Stimulated activated CD8-positive, alpha-beta memory T cell treated with anti-CD3 and anti-CD28 coated beads, Interleukin-15, amount 100 ng/mL, for 48 hours (primary cell): ENCODE measurements around the gene HDGFL3.
"Not testable (repeated sequence)": the region's sequence is repeated elsewhere in the genome, so short reads cannot be mapped to it uniquely, and the experiment has no call there.

Experiments used
- DNase-seq, 2 donors: peaks; one replicate each; pipeline ENCODE4 v3.0.0-alpha.2; 2020; ENCODE audit warnings: low read depth in 2 of 2

HDGFL3 gene

DNA sequence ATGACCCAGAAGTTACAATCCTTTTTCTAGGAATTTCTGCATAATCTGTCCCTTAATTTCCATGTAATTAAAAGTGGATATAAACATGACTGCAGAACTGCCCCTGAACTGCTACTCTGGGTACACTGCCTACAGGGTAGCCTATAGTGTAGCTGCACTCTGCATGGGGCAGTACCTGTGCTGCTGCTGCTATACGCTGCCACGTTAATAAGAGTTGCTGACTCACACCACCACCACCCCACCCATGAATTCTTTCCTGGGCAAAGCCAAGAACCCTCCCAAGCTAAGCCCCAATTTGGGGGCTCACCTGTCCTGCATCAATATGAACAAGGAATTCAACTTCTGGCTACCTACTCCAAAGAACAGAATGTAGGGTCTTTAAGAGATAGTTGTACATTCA lies 13.9 kb downstream of the HDGFL3 start:
- no peak for DNase-seq

DNA sequence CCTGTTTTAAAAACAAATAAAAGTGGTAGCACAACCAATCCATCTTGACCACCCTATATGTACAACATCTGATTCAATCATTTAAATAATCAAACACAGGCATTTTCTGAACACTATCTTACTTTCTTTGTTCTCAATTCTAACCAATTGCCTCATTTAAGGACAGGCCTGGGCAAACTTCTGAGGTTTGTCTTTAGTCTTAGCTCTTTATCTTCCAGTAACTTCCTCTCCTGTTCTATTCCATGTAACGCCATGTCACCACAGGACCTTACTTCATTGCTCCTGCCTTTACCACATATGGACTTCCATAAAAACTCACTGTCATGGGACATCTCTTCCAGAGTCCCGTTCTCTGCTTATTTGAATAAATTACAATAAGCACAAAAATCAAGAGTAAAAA lies 14.9 kb downstream of the HDGFL3 start:
- DNase-seq = no peak

DNA sequence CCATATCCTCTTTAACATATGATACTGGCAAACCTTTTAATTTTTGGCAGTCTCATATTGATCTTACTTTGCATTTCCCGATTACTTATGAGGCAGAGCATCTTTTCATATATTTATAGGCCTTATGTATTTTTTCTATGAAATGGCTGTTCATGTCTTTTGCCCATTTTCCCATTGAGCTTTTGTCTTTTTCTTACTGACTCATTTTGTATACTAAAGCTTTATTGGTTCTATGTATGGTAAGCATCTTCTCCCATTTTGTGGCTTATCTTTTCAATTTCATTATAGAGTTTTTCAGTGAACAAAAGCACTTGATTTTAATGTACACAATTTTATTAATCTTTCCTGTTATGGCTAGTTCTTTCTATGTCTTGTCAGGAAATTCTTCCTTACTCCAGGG lies 17.2 kb downstream of the HDGFL3 start:
- DNase-seq = no peak

DNA sequence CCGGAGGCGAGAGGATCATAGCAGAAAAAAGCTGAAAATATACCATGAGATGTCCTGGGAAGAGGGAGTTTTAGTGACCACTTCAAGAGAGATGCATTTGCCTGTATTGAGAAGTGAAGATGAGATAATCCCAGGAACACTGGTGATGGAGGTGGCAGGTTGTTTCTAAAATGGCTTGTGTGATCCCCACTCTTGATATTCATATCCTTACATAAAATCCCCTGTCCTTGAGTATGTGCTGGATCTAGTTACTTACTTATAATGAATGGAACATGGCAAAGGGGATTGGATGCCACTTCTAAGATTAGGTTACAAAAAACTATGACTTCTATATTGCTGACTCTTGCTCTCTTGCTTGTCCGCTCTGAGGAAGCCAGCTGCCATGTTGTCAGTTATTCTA lies 22.1 kb downstream of the HDGFL3 start:
- DNase-seq = no peak

DNA sequence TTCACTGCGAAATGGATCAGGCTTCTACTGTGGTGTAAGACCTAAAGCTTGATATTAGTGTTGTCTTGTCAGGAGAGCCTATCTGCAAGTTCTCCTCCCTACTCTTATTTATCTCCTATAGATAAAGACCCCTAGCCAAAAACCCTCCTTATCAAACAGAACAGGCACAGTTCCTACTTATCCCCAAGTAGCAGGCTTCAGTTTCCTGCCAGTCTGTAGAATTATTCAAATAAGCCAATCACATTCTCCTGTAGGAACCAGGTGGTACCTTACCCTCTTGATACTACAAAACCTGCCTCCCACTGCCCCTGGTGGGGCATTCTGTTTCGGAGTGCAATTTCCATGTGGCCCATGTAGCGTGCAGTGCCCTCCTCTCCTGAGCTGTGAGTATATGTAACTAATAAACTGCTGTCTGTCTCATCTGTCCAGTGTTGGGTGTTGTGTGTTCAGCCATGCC lies 28.7 kb downstream of the HDGFL3 start:
- no peak for DNase-seq

DNA sequence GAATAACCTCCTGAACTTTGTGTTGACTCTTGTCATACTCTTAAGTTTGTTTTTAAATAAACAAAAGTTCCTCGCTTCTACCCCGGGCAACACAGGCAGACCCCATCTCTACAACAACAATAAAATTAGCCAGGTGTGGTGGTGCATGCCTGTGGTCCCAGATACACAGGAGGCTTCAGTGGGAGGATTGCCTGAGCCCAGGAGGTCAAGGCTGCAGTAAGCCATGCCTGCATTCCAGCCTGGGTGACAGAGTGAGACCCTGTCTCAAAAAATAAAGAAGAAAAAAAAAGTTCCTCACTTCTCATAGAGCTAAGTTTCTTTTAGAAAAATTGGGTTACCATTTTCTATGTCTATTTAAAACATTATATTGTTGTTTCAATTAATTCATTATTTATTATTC lies 29.2 kb downstream of the HDGFL3 start:
- no peak for DNase-seq

DNA sequence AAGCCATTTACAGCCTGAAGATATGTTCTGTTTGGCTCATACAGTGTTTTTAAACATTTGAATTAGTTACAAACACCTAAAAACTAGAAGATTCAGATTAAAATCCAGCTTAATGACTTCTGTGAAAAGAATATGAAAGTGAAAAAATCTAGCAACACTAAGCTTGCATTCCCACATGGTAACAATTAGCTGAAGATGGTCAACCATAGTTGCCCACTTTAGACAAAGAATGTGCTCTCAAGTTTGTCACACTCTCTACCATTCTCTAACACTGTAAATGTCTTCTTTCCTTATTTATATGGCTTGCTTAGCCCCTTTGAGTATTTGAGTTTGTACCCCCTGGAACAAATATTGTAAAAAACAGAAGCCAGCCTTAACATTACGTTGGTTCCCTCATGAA lies 32.7 kb downstream of the HDGFL3 start:
- DNase-seq = no peak

DNA sequence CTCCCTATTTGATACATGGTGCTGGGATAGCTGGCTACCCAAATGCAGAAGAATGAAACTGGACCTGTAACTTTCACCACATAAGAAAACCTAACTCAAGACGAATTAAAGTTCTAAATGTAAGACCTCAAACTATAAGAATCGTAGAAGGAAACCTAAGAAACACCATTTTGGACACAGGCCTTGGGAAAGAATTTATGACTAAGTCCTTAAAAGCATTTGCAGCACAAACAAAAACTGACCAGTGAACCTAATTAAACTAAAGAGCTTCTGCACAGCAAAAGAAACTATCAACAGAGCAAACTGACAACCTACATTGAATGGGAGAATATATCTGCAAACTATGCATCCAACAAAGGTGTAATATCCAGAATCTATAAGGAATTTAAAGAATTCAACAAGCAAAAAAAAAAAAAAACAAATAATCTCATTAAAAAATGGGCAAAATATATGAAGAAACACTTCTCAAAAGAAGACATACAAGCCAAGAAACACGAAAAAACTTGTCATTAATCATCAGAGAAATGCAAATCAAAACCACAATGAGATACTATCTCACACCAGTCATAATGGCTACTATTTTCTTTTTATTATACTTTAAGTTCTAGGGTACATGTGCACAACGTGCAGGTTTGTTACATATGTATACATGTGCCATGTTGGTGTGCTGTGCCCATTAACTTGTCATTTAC lies 37.0 kb downstream of the HDGFL3 start:
- no peak for DNase-seq

DNA sequence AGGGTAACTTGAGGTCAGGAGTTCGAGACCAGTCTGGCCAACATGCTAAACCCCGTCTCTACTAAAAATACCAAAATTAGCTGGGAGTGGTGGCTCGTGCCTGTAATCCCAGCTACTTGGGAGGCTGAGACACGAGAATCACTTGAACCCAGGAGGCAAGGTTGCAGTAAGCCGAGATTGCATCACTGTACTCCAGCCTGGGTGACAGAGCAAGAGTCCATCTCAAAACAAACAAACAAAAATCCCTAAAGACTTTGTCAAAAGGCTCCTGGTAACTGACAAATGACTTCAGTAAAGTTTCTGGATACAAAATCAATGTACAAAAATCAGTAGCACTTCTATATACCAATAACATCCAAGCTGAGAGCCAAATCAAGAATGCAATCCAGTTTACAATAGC lies 38.0 kb downstream of the HDGFL3 start:
- DNase-seq = not testable (repeated sequence)

DNA sequence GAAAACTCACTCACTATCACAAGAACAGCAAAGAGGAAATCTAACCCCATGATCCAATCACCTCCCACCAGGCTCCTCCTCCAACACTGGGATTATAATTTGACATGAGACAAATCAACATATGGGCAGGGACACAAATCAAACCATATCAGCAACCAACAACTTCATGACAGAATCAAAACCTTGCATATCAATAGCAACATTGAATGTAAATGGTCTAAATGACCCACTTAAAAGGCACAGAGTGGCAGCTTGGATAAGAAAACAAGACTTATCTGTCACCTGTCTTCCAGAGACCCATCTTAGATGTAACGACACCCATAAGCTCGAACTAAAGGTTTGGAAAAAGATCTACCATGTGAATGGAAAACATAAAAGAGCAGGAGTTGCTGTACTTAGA lies 40.8 kb downstream of the HDGFL3 start:
- no peak for DNase-seq

DNA sequence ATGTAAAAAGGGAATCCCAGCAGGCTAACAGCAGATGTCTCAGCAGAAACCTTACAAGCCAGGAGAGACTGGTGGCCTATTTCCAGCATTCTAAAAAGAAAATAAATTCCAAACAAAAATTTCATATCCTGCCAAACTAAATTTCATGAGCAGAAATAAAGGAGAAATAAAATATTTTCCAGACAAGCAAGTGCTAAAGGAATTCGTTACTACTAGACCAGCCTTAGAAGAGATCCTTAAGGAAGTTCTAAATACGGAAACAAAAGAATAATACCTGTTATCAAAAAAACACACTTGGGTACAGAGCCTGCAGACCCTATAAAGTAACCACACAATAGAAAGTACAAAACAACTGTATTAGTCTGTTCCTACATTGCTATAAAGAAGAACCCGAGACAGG lies 41.4 kb downstream of the HDGFL3 start:
- no peak for DNase-seq

DNA sequence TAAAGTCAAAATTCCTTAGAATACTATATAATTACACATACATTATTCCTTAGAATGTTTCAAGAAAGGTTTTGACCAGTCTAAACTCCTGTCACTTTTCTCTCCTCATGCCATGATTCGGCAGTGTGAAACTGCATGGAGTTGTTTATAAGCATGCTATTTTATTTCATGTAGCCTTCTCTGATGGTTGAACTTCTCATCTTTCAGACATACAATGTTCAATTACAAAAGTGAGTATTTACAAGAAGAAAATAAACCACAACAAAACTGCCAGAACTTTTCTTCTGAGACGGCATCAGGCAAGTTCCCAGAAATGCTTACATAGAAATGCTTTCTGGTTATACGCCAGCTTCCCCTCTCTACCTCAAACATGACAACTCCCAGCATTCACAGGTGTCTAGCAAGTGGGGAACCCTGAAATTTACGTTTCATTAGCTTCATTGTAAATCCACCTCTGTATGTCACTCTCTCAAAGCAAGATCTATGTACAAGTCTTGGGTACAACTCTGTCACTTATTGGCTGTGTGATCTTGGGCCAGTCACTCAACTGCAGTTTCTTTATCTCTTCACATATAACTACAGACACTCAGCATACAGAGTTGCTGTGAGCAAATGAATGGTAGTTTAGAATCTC lies 42.7 kb downstream of the HDGFL3 start:
- DNase-seq = no peak

DNA sequence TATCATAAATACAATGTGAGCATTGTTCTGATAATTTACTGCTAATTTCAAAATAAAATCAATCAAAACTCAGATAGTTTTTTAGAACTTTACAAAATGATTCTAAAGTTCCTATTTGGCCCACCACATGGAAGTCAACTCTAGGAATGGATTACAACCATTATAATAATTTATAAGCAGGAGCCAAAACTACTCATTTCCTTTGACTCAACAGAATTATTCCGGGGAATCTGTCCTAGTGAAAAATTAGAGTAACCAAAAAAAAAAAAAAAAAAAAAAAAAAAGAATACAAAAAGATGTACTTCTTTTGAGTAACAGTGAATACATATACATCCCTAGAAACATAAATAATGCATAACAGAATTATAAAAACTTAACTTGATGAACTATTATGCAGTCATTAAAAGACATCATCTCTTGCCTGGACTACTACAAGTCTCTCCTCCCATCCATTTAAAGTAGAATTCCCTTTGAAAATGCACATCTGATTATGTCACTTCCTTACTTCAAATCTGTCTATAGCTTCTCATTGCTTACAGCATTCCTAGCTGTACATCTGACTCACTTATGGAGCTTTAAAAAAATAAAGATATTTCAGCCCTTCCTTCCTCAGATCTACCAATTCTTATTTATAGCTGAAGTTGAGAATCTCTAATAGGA lies 43.4 kb downstream of the HDGFL3 start:
- no peak for DNase-seq

DNA sequence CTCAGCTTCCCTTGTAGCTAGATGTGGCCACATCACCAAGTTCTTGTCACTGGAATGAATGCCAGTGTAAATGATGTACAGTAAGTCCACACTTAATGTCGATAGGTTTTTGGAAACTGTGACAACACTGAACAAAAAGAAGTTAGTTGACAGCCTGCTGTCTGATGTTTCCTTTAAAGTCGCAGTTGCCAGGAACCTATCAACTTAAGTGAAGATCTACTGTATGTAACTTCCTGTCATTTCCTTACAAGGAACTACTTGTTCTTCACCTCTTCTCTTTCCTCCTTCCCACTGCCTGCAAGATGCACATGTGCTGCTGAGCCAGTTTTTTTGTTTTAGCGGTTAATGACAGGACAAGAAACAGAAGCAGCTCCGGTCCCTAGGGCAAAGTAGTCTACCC lies 44.6 kb downstream of the HDGFL3 start:
- no peak for DNase-seq

DNA sequence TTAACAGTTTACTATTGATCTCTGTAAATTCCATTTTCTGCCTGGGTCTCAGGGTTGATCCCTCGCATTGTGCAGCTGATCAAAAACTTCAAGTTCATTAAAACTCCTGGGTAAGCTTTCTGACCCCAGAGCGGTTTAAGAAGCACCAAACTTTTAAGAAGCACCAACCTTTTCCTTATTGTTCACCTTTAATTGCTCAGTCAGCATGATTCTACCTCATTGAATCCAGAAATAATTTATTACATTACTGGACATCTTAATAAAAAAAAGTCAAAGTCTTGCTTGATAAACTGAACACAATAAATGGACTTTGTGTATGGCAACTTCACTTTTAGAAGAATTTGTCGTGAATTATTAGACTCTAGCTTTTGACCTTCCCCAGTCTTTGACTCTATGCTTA lies 46.9 kb downstream of the HDGFL3 start:
- DNase-seq = no peak

DNA sequence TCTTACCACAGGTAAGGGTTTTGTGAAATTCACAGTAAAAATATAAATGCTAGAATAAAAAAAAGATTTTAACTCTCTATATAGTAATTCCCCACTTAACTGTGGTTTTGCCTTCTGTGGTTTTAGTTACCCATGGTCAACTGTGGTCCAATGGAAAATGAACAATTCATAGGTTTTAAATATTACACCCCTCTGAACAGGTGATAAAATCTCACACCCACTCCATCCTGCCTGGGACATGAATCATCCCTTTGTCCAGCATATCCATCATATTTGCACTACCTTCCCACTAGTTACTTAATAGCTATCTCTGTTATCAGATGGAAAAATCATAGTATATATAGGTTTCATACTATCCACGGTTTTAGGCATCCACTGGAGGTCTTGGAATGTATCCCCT lies 49.2 kb downstream of the HDGFL3 start:
- DNase-seq = no peak

DNA sequence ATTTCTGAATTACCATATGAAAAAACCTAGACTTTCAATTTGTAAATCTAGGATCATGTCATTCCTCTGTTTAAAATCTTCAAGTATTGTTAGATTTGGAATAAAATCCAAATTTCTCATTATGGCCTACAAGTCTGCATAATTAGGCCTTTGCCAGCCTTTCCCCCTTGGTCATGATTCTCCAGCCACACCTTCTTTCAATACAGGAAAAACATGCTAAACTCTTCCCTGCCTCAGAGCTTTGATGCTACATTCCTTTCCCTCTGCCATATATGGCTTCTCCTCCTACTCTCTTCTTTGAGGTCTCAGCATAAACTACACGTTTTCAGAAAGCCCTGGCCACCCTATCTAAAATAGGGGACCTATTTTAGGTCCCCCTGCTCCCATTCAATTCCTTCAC lies 51.7 kb downstream of the HDGFL3 start:
- DNase-seq = no peak

DNA sequence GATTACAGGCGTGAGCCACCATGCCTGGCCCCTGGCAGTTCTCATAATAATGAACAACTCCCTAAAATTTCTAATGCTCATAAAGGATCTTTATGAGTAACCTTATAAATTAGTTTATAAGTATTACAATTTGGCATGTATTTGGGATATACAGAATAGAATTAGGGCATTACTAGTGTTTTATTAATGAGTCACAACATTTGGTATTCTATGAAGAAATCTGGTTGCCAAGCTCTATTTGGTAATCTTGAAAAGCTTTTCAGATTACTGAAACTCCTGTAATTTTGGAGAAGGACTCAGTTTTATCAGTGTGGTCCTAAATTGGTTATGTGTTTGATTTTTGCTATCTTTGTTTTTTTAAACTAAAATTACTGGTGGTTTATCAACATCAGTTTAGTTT lies 54.3 kb downstream of the HDGFL3 start:
- DNase-seq = no peak

DNA sequence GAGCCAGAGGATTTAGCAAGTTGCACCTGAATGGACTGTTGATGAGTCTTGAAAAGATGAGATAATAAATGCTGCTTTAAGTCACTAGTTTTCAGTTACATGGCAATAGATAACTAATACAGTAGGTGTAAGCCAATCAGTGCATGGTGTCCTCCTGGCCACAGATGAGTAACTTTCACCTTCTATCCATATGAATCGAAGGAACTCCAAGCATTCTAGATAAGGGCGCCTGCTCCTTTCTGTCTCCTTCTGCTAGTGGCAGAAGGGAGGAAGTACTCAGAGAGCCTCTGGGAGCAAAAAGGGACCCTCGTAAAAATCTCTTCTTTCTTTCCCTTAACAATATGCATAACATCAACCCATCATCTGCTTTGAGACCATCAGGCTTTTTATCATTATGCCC lies 62.9 kb downstream of the HDGFL3 start:
- DNase-seq = no peak

DNA sequence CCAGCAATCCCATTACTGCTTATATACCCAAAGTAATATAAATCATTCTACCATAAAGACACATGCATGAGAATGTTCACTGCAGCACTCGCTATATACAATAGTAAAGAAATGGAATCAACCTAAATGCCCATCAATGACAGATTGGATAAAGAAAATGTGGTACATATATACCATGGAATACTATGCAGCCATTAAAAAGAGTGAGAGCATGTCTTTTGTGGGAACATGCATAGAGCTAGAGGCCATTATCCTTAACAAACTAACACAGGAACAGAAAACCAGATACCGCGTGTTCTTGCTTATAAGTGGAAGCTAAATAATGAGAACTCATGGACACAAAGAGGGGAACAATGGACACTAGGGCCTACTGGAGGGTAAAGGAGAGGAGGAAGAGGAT lies 65.5 kb downstream of the HDGFL3 start:
- not testable (repeated sequence) for DNase-seq

DNA sequence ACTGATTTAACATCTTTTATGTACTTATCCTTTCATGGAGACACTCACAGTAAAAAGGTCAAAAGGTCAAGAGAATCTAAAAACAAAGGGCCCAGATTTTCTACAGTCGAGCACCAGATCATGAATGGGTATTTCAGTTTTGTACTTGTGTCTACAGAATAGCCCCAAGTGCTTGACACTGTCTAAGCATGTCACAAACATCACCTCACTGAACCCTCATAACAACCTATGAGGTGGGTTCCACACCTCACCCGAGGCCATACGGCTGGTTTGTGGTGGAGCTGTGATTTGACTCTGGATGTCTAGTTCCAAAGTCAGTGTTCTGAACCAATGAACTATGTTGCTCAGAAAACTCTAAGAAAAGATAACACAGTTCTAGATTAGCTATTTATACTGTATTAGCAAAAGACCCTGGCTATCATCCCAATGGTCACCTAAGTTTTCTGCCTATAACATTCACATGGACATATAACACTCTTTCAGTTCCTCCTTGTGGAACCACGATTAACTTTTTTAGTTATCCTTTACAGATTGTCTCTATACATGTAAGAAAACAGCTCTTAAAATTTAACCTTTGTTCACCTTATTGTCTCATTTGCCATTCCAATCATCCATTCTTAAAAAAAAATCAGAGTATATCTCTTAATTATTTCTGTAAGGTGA lies 74.6 kb downstream of the HDGFL3 start:
- no peak for DNase-seq

DNA sequence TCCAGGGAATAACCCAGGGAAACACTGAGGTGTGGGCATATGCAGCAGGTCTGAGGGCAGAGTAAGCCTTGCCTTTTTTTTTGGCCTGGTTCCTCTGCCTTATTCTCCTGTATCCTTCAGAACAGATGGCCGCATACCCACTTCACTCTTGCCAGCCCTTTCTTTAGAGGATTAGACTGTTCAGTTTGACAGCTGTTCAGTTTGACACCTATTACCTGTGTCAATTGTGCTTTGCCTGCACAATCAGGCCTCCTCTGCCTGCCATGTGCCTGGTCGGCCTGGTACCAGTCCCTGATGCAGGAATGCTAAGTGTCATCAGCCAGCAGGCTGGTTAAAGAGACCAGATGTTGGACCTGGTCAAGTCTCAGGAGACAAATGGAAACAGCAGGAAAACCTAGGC lies 77.8 kb downstream of the HDGFL3 start:
- DNase-seq = no peak
